SKM-1 treated with dmso at 0.1 percent for 144 hours (cell line): ENCODE measurements around the gene WFIKKN1.
A peak's percentile ranks its signal among the peaks of the same experiment; 100 is the strongest.

ENCODE experiments used
- DNase-seq: peaks from one replicate; lab custom pipeline; 2025; ENCODE audit not compliant: unreplicated experiment; lab: John Stamatoyannopoulos, UW

Gene WFIKKN1

DNA sequence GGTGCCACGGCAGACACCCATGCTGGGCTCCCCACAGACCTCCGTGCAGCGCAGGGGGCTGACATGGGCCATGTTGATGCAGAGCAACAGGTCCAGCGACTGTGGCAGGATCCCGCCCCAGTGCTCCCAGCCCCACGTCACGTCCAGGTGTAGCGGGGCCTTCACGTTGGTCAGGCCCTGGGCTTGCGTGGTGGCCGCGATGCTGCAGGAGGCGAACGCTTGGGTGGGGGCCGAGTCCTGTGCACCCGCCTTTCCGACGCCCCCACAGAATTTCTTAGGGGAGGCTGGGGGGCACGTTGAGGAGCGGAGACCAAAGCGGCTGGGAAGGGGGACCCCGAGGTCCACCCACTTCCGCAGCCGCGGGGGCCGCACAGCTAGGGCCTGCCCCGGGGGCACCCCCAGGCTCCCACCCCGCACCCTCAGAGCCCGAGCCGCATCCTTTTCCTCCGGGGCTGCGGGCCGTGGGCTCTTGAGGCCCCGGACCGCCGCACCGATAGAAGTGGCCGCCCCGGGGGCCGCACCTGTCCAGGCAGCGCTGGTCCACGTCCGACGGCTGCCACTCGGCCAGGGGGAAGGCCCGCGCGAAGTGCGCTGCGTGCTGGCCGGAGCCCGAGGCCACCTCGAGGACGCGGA lies 4.9 kb downstream of the WFIKKN1 start:
- no peak for DNase-seq

DNA sequence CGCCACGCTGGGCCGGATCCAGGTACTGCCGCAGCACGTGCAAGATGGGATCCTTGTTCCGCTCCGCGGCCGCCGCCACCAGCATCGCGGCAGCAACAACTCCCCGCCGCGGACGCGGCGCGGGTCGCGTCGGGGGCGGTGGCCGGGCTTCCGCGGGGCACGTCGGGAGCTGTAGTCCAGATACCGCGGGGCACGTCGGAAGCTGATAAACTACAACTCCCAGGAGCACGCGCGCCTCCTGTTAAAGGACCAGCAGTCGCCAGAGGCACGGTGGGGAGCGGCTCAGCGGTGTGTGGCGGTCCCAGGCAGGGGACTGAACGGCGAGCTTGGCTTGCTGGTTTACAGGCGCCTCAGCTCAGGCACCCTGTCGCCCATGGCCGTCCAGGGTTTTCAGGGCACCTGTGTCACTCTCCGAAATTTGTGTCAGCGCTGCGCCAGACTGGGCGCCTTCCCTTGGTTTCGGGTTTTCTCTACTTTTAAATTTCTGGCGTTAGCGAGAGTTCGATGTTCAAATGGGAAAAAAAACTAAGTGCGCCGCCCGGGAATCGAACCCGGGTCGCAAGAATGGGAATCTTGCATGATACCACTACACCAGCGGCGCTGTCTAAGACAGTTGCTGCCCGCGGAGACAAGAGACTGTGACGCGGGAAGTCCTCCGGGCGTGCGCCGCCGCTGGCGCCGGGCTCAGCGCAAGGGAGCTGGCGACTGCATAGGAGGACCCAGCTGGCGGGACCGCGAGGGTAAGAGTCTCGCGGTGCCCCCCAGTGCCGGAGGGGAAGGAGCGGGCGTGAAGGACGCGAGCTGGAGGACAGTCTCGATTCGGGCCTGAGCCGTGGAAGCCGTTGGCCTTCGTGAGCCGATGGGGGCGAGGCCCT lies 5.7 kb downstream of the WFIKKN1 start, which contains the start of gene METTL26:
Gene METTL26, minus strand, starts transcription at position 100 of the 875 bp plus-strand sequence. Its CDS starts 15 bp downstream, at position 85.
- peak; percentile 93 for DNase-seq

GRCh38 chr16:637081-638018 lies 6.6 kb downstream of the WFIKKN1 start:
- peak; percentile 3 for DNase-seq

DNA sequence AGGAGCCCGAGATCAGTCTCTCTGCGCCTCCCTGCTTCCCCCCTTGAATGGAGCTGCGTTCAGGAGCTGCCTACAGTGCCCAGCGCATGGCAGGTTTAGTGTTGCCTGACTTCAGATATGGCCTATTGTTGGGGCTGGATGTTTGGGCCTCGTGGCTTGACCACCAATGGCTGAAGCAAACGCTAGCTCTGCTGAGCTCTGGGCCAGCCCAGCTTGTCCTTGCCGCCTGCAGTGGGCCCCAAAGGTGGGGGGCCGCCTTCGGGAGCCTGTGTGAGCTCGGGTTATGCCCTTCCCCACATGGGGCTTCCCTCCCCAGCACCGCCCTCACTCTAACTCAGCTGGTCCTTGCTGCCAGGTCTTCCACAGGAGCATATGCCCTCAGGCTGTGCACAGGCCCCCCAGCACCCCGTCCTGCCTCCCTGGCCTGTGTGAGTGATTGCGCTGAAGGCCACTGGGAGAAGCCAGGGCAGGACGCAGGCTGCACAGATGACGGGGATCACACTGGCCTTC lies 7.3 kb downstream of the WFIKKN1 start:
- DNase-seq: no peak

GRCh38 chr16:638836-639235 lies 8.1 kb downstream of the WFIKKN1 start:
- DNase-seq: no peak

GRCh38 chr16:640614-641013 lies 9.8 kb downstream of the WFIKKN1 start:
- no peak for DNase-seq

- DNase-seq: peak; percentile 71
These were observed 10.8 kb downstream of the WFIKKN1 start, which contains the start of gene MCRIP2 for GRCh38 chr16:641326-642188. MCRIP2 (plus strand) TSS chr16:641828; CDS start chr16:641992, 164 bp downstream.

- peak; percentile 78 for DNase-seq
These were observed 11.6 kb downstream of the WFIKKN1 start for GRCh38 chr16:642189-643049.

GRCh38 chr16:643050-643368 lies 12.2 kb downstream of the WFIKKN1 start:
- DNase-seq: no peak

GRCh38 chr16:644556-644955 lies 13.8 kb downstream of the WFIKKN1 start:
- DNase-seq: no peak

GRCh38 chr16:645852-646678 lies 15.3 kb downstream of the WFIKKN1 start:
- no peak for DNase-seq

DNA sequence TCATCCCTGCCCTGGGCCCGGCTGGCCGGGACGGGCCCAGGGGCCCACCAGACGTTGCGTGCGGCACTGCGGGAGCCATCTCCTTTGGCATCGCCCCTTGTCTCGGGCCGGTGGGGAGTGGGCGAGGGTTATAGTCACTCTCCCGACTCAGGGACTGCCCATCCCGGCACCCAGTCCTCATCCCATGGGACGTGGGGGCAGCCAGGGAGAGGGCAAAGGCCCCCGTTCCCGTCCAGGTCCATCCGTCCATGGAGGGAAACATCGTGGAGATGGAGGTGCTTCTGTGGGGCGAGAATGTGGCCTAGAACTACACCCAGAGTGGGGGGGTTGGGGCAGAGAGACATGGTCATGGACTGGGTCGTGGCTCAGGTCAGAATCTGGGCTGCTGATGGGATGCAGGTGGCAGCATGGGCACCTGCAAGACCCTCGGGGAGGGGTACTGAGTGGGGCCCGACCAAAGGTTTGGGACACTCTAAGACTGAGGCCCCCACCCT lies 15.9 kb downstream of the WFIKKN1 start:
- no peak for DNase-seq

GRCh38 chr16:647173-647902 lies 16.6 kb downstream of the WFIKKN1 start:
- no peak for DNase-seq

DNA sequence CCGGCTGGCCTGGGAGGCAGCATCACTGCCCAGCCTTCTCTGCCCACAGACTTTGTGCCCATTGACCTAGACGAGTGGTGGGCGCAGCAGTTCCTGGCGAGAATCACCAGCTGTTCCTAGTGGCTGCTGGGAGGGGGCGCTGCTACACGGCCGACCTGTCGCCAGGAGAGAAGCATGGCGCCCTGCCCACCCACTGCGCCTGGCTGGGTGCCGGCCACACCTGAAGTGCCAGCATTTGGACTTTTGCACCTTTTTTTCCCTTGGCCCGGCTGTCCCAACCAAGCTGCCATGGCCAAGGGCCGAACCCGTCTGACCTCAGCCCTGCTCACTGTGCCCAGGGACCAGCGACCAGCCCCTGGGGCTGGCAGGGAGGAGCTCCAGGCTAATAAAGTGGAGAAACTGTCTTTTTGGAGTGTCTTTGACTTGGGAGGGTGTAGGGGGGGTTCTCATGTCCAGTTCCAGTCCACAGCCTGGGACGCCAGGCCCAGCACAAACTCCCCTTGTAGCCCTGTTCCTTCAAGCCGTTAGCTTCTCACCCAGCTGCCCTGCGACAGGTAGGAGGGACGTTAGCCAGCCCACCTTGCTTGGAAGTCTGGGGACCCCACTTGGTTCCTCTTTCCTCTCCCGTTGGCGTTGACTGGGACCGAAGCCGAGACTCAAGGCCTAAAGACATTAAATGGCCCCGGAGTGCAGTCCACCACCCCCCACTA lies 17.4 kb downstream of the WFIKKN1 start:
- DNase-seq: no peak

- DNase-seq: peak; percentile 86
These were observed 18.2 kb downstream of the WFIKKN1 start, which contains the start of gene WDR90 for GRCh38 chr16:648781-649589. WDR90 (plus strand) TSS chr16:649365; CDS start chr16:649417, 52 bp downstream.

DNA sequence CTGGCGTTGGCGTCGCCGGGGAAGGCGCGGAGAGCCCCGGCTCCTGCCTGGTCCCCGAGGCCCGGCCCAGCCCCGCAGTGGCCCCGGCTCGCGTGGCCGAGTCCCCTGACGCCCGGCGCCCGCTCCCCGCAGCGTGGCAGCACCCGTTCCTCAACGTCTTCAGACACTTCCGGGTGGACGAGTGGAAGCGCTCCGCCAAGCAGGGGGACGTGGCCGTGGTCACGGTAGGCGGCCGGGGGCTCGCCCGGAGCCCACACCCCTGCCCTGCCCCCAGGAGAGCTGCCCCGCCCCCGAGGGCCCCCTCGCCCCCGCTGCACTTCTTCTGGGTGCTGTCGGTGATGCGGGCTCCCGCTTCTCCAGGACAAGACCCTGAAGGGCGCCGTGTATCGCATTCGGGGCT lies 18.8 kb downstream of the WFIKKN1 start:
- DNase-seq: no peak
